HepG2 (cell line): ENCODE results near the gene NAT10.

ENCODE experiments used
- ADNP ChIP-seq: sonication (generic); formaldehyde crosslinking; IDR thresholded peaks from 2 replicates; pipeline ENCODE4 v1.4.0; 2020; ENCODE audit warnings: missing genetic modification reagents
- CTCF ChIP-seq: sonication (generic); formaldehyde crosslinking; IDR thresholded peaks from 2 replicates; pipeline ENCODE4 v1.5.0; 2020; ENCODE audit warnings: mild to moderate bottlenecking, missing genetic modification reagents, moderate library complexity
- E2F1 ChIP-seq: sonication (generic); formaldehyde crosslinking; IDR thresholded peaks from 2 replicates; pipeline ENCODE4 v1.5.0; 2020; ENCODE audit warnings: missing genetic modification reagents
- MYC ChIP-seq: sonication (generic); formaldehyde crosslinking; IDR thresholded peaks from 2 replicates; pipeline ENCODE4 v1.9.0; 2021; ENCODE audit warnings: missing genetic modification reagents, borderline replicate concordance
- NFE2L1 ChIP-seq: sonication (generic); formaldehyde crosslinking; IDR thresholded peaks from 2 replicates; pipeline ENCODE4 v1.4.0; 2020; ENCODE audit warnings: missing genetic modification reagents, mild to moderate bottlenecking, borderline replicate concordance
- POLR2AphosphoS5 ChIP-seq: IDR thresholded peaks from 2 replicates; pipeline ENCODE4 v1.6.1; 2012; ENCODE audit warnings: low read depth, low read length
- THAP7 ChIP-seq: sonication (generic); formaldehyde crosslinking; IDR thresholded peaks from 2 replicates; pipeline ENCODE4 v1.8.1; 2023; ENCODE audit warnings: mild to moderate bottlenecking, missing genetic modification reagents
- YY1 ChIP-seq: IDR thresholded peaks from 2 replicates; pipeline ENCODE4 v1.6.1; 2011; ENCODE audit warnings: low read length, low read depth, moderate library complexity, mild to moderate bottlenecking; ENCODE audit not compliant: insufficient read depth, insufficient replicate concordance
- ZNF138 ChIP-seq: sonication (generic); formaldehyde crosslinking; IDR thresholded peaks from 2 replicates; pipeline ENCODE4 v1.5.0; 2020; ENCODE audit warnings: mild to moderate bottlenecking, low read depth, missing genetic modification reagents
- ZNF567 ChIP-seq: sonication (generic); formaldehyde crosslinking; IDR thresholded peaks from 2 replicates; pipeline ENCODE4 v1.8.1; 2023; ENCODE audit warnings: mild to moderate bottlenecking, missing genetic modification reagents, borderline replicate concordance

GRCh38 chr11:34154059-34154875 is 48.8 kb downstream of the NAT10 start:
- TF ChIP-seq CTCF (no peak), ZNF567 (CRISPR knock-in tag) (no peak), THAP7 (CRISPR knock-in tag) (no peak), ZNF138 (CRISPR knock-in tag) (no peak), POLR2AphosphoS5 (no peak), ADNP (CRISPR knock-in tag) (no peak), NFE2L1 (CRISPR knock-in tag) (no peak), YY1 (no peak), E2F1 (CRISPR knock-in tag) (no peak), MYC (CRISPR knock-in tag) (no peak)
